ENCODE data around the gene MEOX1. TPM values are rescaled to one million over a fixed set of nuclear protein-coding genes. Genes with fewer than 3 reads are reported as not detected.

The MEOX1 gene
- total and polyA plus RNA-seq, 2 experiments from 2014 or later = not detected

GRCh38 chr17:43645450-43645764, 16.3 kb downstream of the MEOX1 start:
- Histone ChIP-seq H3K4me1 (ENCODE audit: insufficient read depth) (no peaks in the 10 kb centered on the region), H3F3A (ENCODE audit: insufficient read depth) (no peaks in the 10 kb centered on the region), H3K4me2 (ENCODE audit: unreplicated experiment) (peak overlapping the region; percentile 71), H3K79me2 (ENCODE audit: insufficient read depth) (no peaks in the 10 kb centered on the region), H3K9ac (peak overlapping the region; percentile 72), H3K27ac (no peak overlapping the region), H4K20me1 (ENCODE audit: insufficient read depth) (no peaks in the 10 kb centered on the region), H3K36me3 (ENCODE audit: low read depth) (no peaks in the 10 kb centered on the region), H3K9me3 (ENCODE audit: low read depth) (no peaks in the 10 kb centered on the region), H2AFZ (peak overlapping the region; percentile 65), H3K4me3 (no peak overlapping the region; the same call in 1 of the 2 replicates), H3K9me2 (ENCODE audit: insufficient read depth) (no peaks in the 10 kb centered on the region), H3K27me3 (replicated peaks; ENCODE audit: insufficient read depth) (no peaks in the 10 kb centered on the region)
- 80 to 81% methylated on average over 16 of the region's 16 CpGs for WGBS, 2 experiments (ENCODE audit: low coverage in 1 of 2, low lambda C conversion rate in 2 of 2, missing lambda C conversion rate in 2 of 2)
- no peak for DNase-seq
- TF ChIP-seq EZH2phosphoT487 (IDR thresholded peaks at IDR 0.05; ENCODE audit: insufficient read depth, low read depth) (no peak), EZH2 (IDR thresholded peaks at IDR 0.05; ENCODE audit: insufficient read depth, poor library complexity, severe bottlenecking) (no peak)
- in situ Hi-C loops (cut with MboI) = no loop called here

- Histone ChIP-seq H3K9me3 (ENCODE audit: low read depth) (no peaks in the 10 kb centered on the region), H3K4me3 (no peak overlapping the region), H4K20me1 (ENCODE audit: insufficient read depth) (no peaks in the 10 kb centered on the region), H3K4me1 (ENCODE audit: insufficient read depth) (no peaks in the 10 kb centered on the region), H3K79me2 (ENCODE audit: insufficient read depth) (no peaks in the 10 kb centered on the region), H3F3A (ENCODE audit: insufficient read depth) (no peaks in the 10 kb centered on the region), H3K9me2 (ENCODE audit: insufficient read depth) (no peaks in the 10 kb centered on the region), H3K36me3 (ENCODE audit: low read depth) (no peaks in the 10 kb centered on the region), H2AFZ (no peak overlapping the region), H3K9ac (no peak overlapping the region), H3K4me2 (ENCODE audit: unreplicated experiment) (no peak overlapping the region), H3K27ac (no peak overlapping the region), H3K27me3 (replicated peaks; ENCODE audit: insufficient read depth) (no peaks in the 10 kb centered on the region; the same call in 1 of the 2 replicates)
- TF ChIP-seq EZH2 (IDR thresholded peaks at IDR 0.05; ENCODE audit: insufficient read depth, poor library complexity, severe bottlenecking) = no peak
- no peak for TF ChIP-seq EZH2phosphoT487 (IDR thresholded peaks at IDR 0.05; ENCODE audit: insufficient read depth, low read depth)
- 75 to 76% methylated on average over 4 of the region's 4 CpGs for WGBS, 2 experiments (ENCODE audit: low coverage in 1 of 2, low lambda C conversion rate in 2 of 2, missing lambda C conversion rate in 2 of 2)
- in situ Hi-C loops (cut with MboI) = no loop called here
- DNase-seq = no peak
Measured at GRCh38 chr17:43644081-43644480, 17.6 kb downstream of the MEOX1 start.

GRCh38 chr17:43641416-43641815, 20.3 kb downstream of the MEOX1 start:
- H3K27ac ChIP-seq = no peak overlapping the region
- no peaks in the 10 kb centered on the region for H3F3A ChIP-seq (ENCODE audit: insufficient read depth)
- no peak overlapping the region for H3K4me3 ChIP-seq
- TF ChIP-seq EZH2 (IDR thresholded peaks at IDR 0.05; ENCODE audit: insufficient read depth, poor library complexity, severe bottlenecking) (no peak), EZH2phosphoT487 (IDR thresholded peaks at IDR 0.05; ENCODE audit: insufficient read depth, low read depth) (no peak)
- H3K9ac ChIP-seq = no peak overlapping the region
- no peak overlapping the region for H2AFZ ChIP-seq
- WGBS, 2 experiments (ENCODE audit: low coverage in 1 of 2, low lambda C conversion rate in 2 of 2, missing lambda C conversion rate in 2 of 2) = 62 to 68% methylated on average over 7 of the region's 7 CpGs
- H3K79me2 ChIP-seq (ENCODE audit: insufficient read depth) = no peaks in the 10 kb centered on the region
- no peak overlapping the region for H3K4me2 ChIP-seq (ENCODE audit: unreplicated experiment)
- no peaks in the 10 kb centered on the region; the same call in none of the 2 replicates for H3K27me3 ChIP-seq (replicated peaks; ENCODE audit: insufficient read depth)
- no peaks in the 10 kb centered on the region for H3K4me1 ChIP-seq (ENCODE audit: insufficient read depth)
- in situ Hi-C loops (cut with MboI) = no loop called here
- no peaks in the 10 kb centered on the region for H4K20me1 ChIP-seq (ENCODE audit: insufficient read depth)
- H3K9me3 ChIP-seq (ENCODE audit: low read depth) = no peaks in the 10 kb centered on the region
- no peaks in the 10 kb centered on the region for H3K9me2 ChIP-seq (ENCODE audit: insufficient read depth)
- DNase-seq = no peak
- H3K36me3 ChIP-seq (ENCODE audit: low read depth) = no peaks in the 10 kb centered on the region

- H3K36me3 ChIP-seq (ENCODE audit: low read depth) = no peaks in the 10 kb centered on the region
- no peaks in the 10 kb centered on the region for H3K4me1 ChIP-seq (ENCODE audit: insufficient read depth)
- no peak overlapping the region for H3K4me3 ChIP-seq
- no peak overlapping the region for H3K9ac ChIP-seq
- no peak overlapping the region for H3K27ac ChIP-seq
- H3F3A ChIP-seq (ENCODE audit: insufficient read depth) = no peaks in the 10 kb centered on the region
- no peak overlapping the region for H3K4me2 ChIP-seq (ENCODE audit: unreplicated experiment)
- H2AFZ ChIP-seq = no peak overlapping the region
- no peaks in the 10 kb centered on the region; the same call in none of the 2 replicates for H3K27me3 ChIP-seq (replicated peaks; ENCODE audit: insufficient read depth)
- WGBS, 2 experiments (ENCODE audit: low coverage in 1 of 2, low lambda C conversion rate in 2 of 2, missing lambda C conversion rate in 2 of 2) = 57 to 61% methylated on average over 8 of the region's 8 CpGs
- in situ Hi-C loops (cut with MboI) = no loop called here
- H3K79me2 ChIP-seq (ENCODE audit: insufficient read depth) = no peaks in the 10 kb centered on the region
- H3K9me2 ChIP-seq (ENCODE audit: insufficient read depth) = no peaks in the 10 kb centered on the region
- no peaks in the 10 kb centered on the region for H3K9me3 ChIP-seq (ENCODE audit: low read depth)
- TF ChIP-seq EZH2 (IDR thresholded peaks at IDR 0.05; ENCODE audit: insufficient read depth, poor library complexity, severe bottlenecking) (no peak), EZH2phosphoT487 (IDR thresholded peaks at IDR 0.05; ENCODE audit: insufficient read depth, low read depth) (no peak)
- H4K20me1 ChIP-seq (ENCODE audit: insufficient read depth) = no peaks in the 10 kb centered on the region
- DNase-seq = no peak
Measured at GRCh38 chr17:43640491-43641252, 21.1 kb downstream of the MEOX1 start.
